K562 (cell line): ENCODE results near the gene TYROBP. TPM values are rescaled to one million over a fixed set of nuclear protein-coding genes. Genes with fewer than 3 reads are reported as not detected.

ENCODE experiments used
- ATAC-seq: fragments of 200-7000 bp; cut with Tn5 transposase; 3 replicates; pipeline ENCODE4 v1.9.1; 2020; ENCODE audit warnings: moderate library complexity
- BruUV-seq: library from RNA; stranded (reverse); fragments of 400-500 nt; replicated peaks from 2 replicates; lab custom pipeline; 2021; lab: Mats Ljungman, UMichigan
- CTCF ChIA-PET: fragments of 300-600 bp; formaldehyde crosslinking; extraction: SDS; loops from one replicate; lab custom pipeline; 2021; ENCODE audit warnings: low intra/inter-chr PET ratio; lab: Yijun Ruan, JAX
- POLR2A ChIA-PET: fragments of 300-600, 350-650 bp; sonication (Branson Sonifier 250); formaldehyde crosslinking; extraction: SDS; loops from one replicate; lab custom pipeline; 2021; ENCODE audit warnings: antibody characterized with exemption, inconsistent platforms; lab: Yijun Ruan, JAX
- DNase-seq, 4 experiments: peaks; one replicate each; pipeline versions ENCODE4 v3.0.0 to v3.0.0-alpha.2; 2011 to 2018; ENCODE audit warnings: low spot score in 3 of 4, mixed read lengths in 3 of 4; ENCODE audit errors: extremely low read depth in 1 of 4
- FAIRE-seq: peaks from 2 replicates; lab custom pipeline; 2011; peaks lifted over from hg19 to GRCh38; lab: Jason Lieb, UNC
- H2AFZ ChIP-seq: 2 replicates; pipeline ENCODE4 v1.6.0; 2011; ENCODE audit warnings: low read depth, low read length, control low read depth, inconsistent platforms
- H3K27ac ChIP-seq: fragments of 200-600 bp; 3 replicates; pipeline ENCODE4 v1.8.0; 2011; ENCODE audit warnings: low read depth, mild to moderate bottlenecking, control low read depth, inconsistent platforms, low read length, moderate library complexity, mixed read lengths; ENCODE audit errors: extremely low read depth
- H3K27me3 ChIP-seq, 2 experiments: fragments of 300-600 bp in 1 of 2; 2 replicates in 1 of 2; 3 replicates in 1 of 2; pipeline versions ENCODE4 v1.6.0 to v1.8.0; 2011; ENCODE audit warnings: inconsistent platforms in 2 of 2, low read length in 2 of 2, mild to moderate bottlenecking in 1 of 2, mixed read lengths in 1 of 2, moderate library complexity in 1 of 2; ENCODE audit not compliant: control insufficient read depth in 2 of 2, insufficient read depth in 2 of 2
- H3K36me3 ChIP-seq: fragments of 300-600 bp; 3 replicates; pipeline ENCODE4 v1.8.0; 2011; ENCODE audit warnings: mild to moderate bottlenecking, low read length, inconsistent platforms; ENCODE audit not compliant: control insufficient read depth, insufficient read depth
- H3K4me1 ChIP-seq, 2 experiments: fragments of 200-600 bp in 1 of 2; replicated peaks in 1 of 2; 2 replicates in 1 of 2; 3 replicates in 1 of 2; pipeline versions ENCODE4 v1.5.1 to v1.8.0; 2011; ENCODE audit warnings: inconsistent platforms in 2 of 2, low read length in 2 of 2, mild to moderate bottlenecking in 1 of 2, mixed read lengths in 1 of 2, moderate library complexity in 1 of 2; ENCODE audit not compliant: control insufficient read depth in 2 of 2, insufficient read depth in 2 of 2
- H3K4me2 ChIP-seq: 2 replicates; pipeline ENCODE4 v1.6.1; 2011; ENCODE audit warnings: low read length, control low read depth, inconsistent platforms, mixed read lengths; ENCODE audit not compliant: insufficient read depth
- H3K4me3 ChIP-seq: fragments of 200-600 bp; sonication (generic), shearing (Covaris generic); 2 replicates; pipeline ENCODE4 v1.5.1; 2016; ENCODE audit warnings: control low read depth, inconsistent platforms
- H3K79me2 ChIP-seq: fragments of 200-600 bp; 3 replicates; pipeline ENCODE4 v1.8.0; 2011; ENCODE audit warnings: low read length, inconsistent platforms; ENCODE audit not compliant: control insufficient read depth, insufficient read depth
- H3K9ac ChIP-seq, 2 experiments: 2 replicates each; pipeline versions ENCODE4 v1.6.0 to v1.6.1; 2011; ENCODE audit warnings: low read depth in 2 of 2, low read length in 2 of 2, control low read depth in 1 of 2, inconsistent platforms in 1 of 2, mild to moderate bottlenecking in 1 of 2, mixed read lengths in 1 of 2; ENCODE audit not compliant: insufficient read depth in 1 of 2
- H3K9me1 ChIP-seq: one replicate; pipeline ENCODE4 v1.6.0; 2011; ENCODE audit warnings: inconsistent platforms, mild to moderate bottlenecking, low read length, moderate library complexity; ENCODE audit not compliant: control insufficient read depth, insufficient read depth
- H3K9me3 ChIP-seq: replicated peaks from 2 replicates; pipeline ENCODE4 v1.5.1; 2011; ENCODE audit warnings: low read depth, low read length, inconsistent platforms; ENCODE audit not compliant: control insufficient read depth, insufficient read depth
- H4K20me1 ChIP-seq: replicated peaks from 2 replicates; pipeline ENCODE4 v1.6.1; 2011; ENCODE audit warnings: low read length, inconsistent platforms, mixed read lengths; ENCODE audit not compliant: control insufficient read depth, insufficient read depth
- DIDO1 ChIP-seq: fragments of 450-650 bp; IDR thresholded peaks from 2 replicates; pipeline ENCODE4 v1.6.1; 2016; ENCODE audit warnings: low read depth, missing biosample characterization, missing genetic modification characterization
- ILF3 ChIP-seq: fragments of 450-650 bp; IDR thresholded peaks from 2 replicates; pipeline ENCODE4 v1.6.1; 2018; ENCODE audit warnings: antibody characterized with exemption, mild to moderate bottlenecking, moderate library complexity, borderline replicate concordance
- KHSRP ChIP-seq: fragments of 450-650 bp; IDR thresholded peaks from 2 replicates; pipeline ENCODE4 v1.6.1; 2017
- NCOA6 ChIP-seq: fragments of 450-650 bp; IDR thresholded peaks from 2 replicates; pipeline ENCODE4 v1.6.1; 2017; ENCODE audit warnings: mild to moderate bottlenecking
- NFATC3 ChIP-seq: fragments of 450-650 bp; IDR thresholded peaks from 2 replicates; pipeline ENCODE4 v1.6.1; 2017; ENCODE audit warnings: mild to moderate bottlenecking
- NFIC ChIP-seq: fragments of 450-650 bp; IDR thresholded peaks from 2 replicates; pipeline ENCODE4 v1.6.1; 2017; ENCODE audit warnings: mild to moderate bottlenecking, inconsistent platforms
- NR4A1 ChIP-seq, 2 experiments: fragments of 250-450 bp in 1 of 2; fragments of 450-650 bp in 1 of 2; sonication (Bioruptor Pico) in 1 of 2; IDR thresholded peaks; 2 replicates each; pipeline versions ENCODE4 v1.4.0 to v1.6.1; 2016 to 2020; ENCODE audit warnings: mild to moderate bottlenecking in 2 of 2, missing compliant biosample characterization in 1 of 2, missing genetic modification characterization in 1 of 2, moderate library complexity in 1 of 2
- TBL1XR1 ChIP-seq, 2 experiments: IDR thresholded peaks; 2 replicates each; pipeline ENCODE4 v1.6.1; 2012; ENCODE audit warnings: improper control_type of control experiment in 2 of 2, low read length in 2 of 2, mild to moderate bottlenecking in 1 of 2
- THAP12 ChIP-seq: fragments of 250-450 bp; sonication (Bioruptor Pico); IDR thresholded peaks from 2 replicates; pipeline ENCODE4 v1.9.0; 2021; ENCODE audit warnings: mild to moderate bottlenecking, inconsistent platforms
- ZBTB2 ChIP-seq: fragments of 450-650 bp; IDR thresholded peaks from 2 replicates; pipeline ENCODE4 v1.6.1; 2016; ENCODE audit warnings: antibody characterized with exemption
- ZNF57 ChIP-seq: fragments of 450-650 bp; formaldehyde crosslinking; IDR thresholded peaks from 2 replicates; pipeline ENCODE4 v1.4.0; 2020; ENCODE audit warnings: mild to moderate bottlenecking, moderate library complexity
- ZNF717 ChIP-seq: fragments of 250-450 bp; sonication (Bioruptor Pico); IDR thresholded peaks from 2 replicates; pipeline ENCODE4 v1.5.0; 2021
- WGBS: fragments of 100-300 bp; shearing (Covaris generic); methylation state at CpG from one replicate; pipeline ENCODE4 v1.1.6; 2016; ENCODE audit warnings: low coverage, mixed read lengths; ENCODE audit not compliant: insufficient coverage; ENCODE audit errors: missing lambda C conversion rate; 5-methylcytosine and 5-hydroxymethylcytosine counted together
- in situ Hi-C: fragments of 300-500 bp; cut with MboI; formaldehyde crosslinking; loops from 4 replicates; pipeline ENCODE4 v1.15.0; 2018; ENCODE audit warnings: inconsistent platforms, mixed read lengths
- intact Hi-C: fragments of 100-400 bp; cut with micrococcal nuclease; formaldehyde crosslinking; loops from 2 replicates; pipeline ENCODE4 v1.14.2; 2022
- polyA plus RNA-seq, 8 experiments: library from polyadenylated mRNA; depleted of rRNA in 4 of 8; stranded (reverse) in 5 of 8; unstranded in 3 of 8; fragments of >200 nt; fragmentation: Nextera tagmentation in 2 of 8; fragmentation: Illumina TruSeq in 1 of 8; extraction: Ambion mirVana in 2 of 8; extraction: Trizol in 1 of 8; gene quantifications; 2 replicates each; pipeline versions ENCODE4 v1.2.1 to v1.2.3, GENCODE V29; 2011 to 2014; ENCODE audit warnings: inconsistent platforms in 1 of 8, missing spikeins in 1 of 8
- total RNA-seq, 7 experiments: library from RNA; depleted of rRNA in 6 of 7; stranded (reverse); fragments of >200 nt in 6 of 7; fragmentation: Illumina TruSeq in 2 of 7; extraction: Trizol in 2 of 7; gene quantifications; 2 replicates each; pipeline versions ENCODE4 v1.2.1 to v1.2.3, GENCODE V29; 2011 to 2021; ENCODE audit warnings: low replicate concordance in 1 of 7

TYROBP gene
- total and polyA plus RNA-seq, 9 of the 15 experiments (the other 6 are each of a cell fraction or from before 2014, with no cell fraction given) = 0.72 to 8.2 (median 2.4) TPM

GRCh38 chr19:35913589-35913988 is 5.5 kb upstream of the TYROBP start (continued):
- TF ChIP-seq NCOA6 = no peak
- TF ChIP-seq ILF3 = no peak
- no peak for TF ChIP-seq NFATC3
- TF ChIP-seq DIDO1 (tag) = no peak
- TF ChIP-seq KHSRP = no peak
- no peak for TF ChIP-seq ZNF717 (CRISPR knock-in tag)
- TF ChIP-seq TBL1XR1 (IDR thresholded peaks at IDR 0.05; ENCODE audit: low read length in 2 of 2) = no peak
- TF ChIP-seq ZNF57 = no peak

- ATAC-seq (peak; percentile 17; the same call in 1 of the 3 replicates), DNase-seq (peak in 2 of 4 experiments; percentile 34 to 65), FAIRE-seq (no peak)
- Histone ChIP-seq H3K9me1 (no peaks in the 10 kb centered on the region), H3K4me1 (peaks cover 30% of the 10 kb centered on the region in 2 experiments), H3K9ac (peak overlapping the region in 1 of 2 experiments; percentile 79; a peak in 1 of 4 replicates), H3K27ac (no peak overlapping the region), H3K4me2 (no peak overlapping the region), H2AFZ (no peak overlapping the region), H3K4me3 (no peak overlapping the region), H3K27me3 (peaks cover 3 to 5% of the 10 kb centered on the region in 2 experiments; a peak in 4 of 5 replicates), H4K20me1 (no peaks in the 10 kb centered on the region), H3K36me3 (no peaks in the 10 kb centered on the region), H3K9me3 (no peaks in the 10 kb centered on the region), H3K79me2 (no peaks in the 10 kb centered on the region)
- POLR2A ChIA-PET = interaction anchor here (0.6 to 1.5 kb wide), 3 partner anchors 21 to 303 kb away, joined by 3 to 6 read pairs (median 4); partner anchors contain the start of gene ZNF146
- CTCF ChIA-PET = interaction anchor here (1.5 kb wide), 1 partner anchor 30 kb away, joined by 5 read pairs; no protein-coding TSS in a partner anchor
- WGBS = 17% methylated on average over 5 of the region's 5 CpGs
- BruUV-seq = no TSS peak
- in situ Hi-C loops = no loop called here
- intact Hi-C loops = no loop called here
- TF ChIP-seq THAP12 (CRISPR knock-in tag) (no peak), NFIC (peak; percentile 82), NR4A1 (CRISPR knock-in tag; IDR thresholded peaks at IDR 0.05) (no peak), NR4A1 (tag; IDR thresholded peaks at IDR 0.05) (no peak), ZBTB2 (no peak)
Measured at GRCh38 chr19:35911790-35912189, 3.7 kb upstream of the TYROBP start.
